HT1080 (cell line): Measurements from ENCODE around the gene ZC3H12A. TPM values are rescaled to one million over a fixed set of nuclear protein-coding genes. Genes with fewer than 3 reads are reported as not detected.
"Not testable (repeated sequence)": the region's sequence is repeated elsewhere in the genome, so short reads cannot be mapped to it uniquely, and the experiment has no call there.

Experiments used
- DNase-seq: peaks from one replicate; pipeline ENCODE4 v3.0.0-alpha.2; 2015; ENCODE audit warnings: low read depth
- total RNA-seq: library from RNA; depleted of rRNA; stranded (reverse); fragments of >200 nt; shearing (Covaris generic); gene quantifications from 2 replicates; pipeline ENCODE4 v1.2.3, GENCODE V29; 2014

The ZC3H12A gene
- total RNA-seq, 1 experiment from 2014 or later, result 8.7 TPM

DNA sequence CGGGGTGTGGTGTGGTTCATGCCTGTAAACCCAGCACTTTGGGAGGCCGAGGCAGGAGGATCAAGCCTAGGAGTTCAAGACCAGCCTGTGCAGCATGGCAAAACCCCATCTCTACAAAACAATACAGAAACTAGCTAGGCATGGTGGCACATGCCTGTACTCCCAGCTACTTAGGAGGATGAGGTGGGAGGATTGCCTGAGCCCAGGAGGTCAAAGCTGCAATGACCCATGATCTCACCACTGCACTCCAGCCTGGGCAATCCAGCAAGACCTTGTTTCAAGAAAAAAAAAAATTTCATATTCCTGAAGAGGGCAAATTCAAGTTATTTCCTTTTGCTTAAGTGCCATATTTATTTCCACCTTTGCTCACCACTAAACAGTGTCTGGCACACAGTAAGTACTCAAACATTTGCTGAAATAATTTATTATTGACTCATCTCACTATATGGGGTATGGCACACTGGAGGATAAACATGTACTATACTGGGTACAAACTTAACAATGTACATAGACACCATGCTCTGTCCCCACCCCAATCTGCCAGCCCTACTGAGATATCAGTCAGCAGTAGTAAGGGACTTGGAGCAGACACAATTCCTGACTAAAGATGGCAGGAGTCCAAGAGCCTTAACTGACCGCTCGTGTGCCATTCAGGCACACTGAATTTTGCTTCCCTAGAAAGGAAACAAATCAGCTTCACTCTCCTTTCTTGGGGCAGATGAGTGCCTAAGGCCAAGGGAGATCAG is 24.7 kb downstream of the ZC3H12A start:
- DNase-seq, result peak; percentile 66

DNA sequence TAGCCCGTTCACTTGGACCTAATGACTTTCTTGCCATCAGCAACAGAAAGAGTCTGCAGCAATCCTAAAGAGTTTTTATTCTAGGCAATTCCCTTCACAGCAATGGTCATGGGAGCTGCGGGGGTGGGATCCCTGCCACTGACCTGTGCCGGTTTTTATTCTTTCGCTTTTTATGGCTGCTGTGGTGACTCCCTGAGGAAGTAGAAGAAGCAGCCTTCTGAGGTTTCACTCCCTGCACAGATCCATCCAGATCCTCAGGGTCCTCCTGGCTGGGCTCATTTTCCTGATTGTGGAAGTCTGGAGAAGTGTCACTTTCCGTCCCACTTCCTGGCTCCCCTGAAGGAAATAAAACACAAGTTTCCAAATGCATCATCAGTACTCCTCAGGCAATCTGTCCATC is 27.3 kb downstream of the ZC3H12A start:
- no peak for DNase-seq

DNA sequence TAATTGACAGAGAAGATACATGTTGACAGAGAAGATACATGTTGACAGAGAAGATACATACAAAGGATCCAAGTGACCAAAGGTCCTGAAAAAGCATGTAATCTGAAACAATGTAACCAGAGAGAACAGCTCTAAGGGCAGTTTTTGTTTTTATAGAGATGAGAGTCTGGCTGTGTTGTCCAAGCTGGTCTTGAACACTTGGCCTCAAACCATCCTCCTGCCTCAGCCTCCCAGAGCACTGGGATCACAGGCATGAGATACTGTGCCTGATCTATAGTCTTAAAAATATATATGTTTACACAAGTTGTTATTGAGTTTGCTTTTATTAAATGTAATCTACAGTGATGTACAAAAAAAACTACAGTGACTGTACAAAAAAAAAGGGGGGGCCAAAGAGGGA is 27.7 kb downstream of the ZC3H12A start:
- no peak for DNase-seq

DNA sequence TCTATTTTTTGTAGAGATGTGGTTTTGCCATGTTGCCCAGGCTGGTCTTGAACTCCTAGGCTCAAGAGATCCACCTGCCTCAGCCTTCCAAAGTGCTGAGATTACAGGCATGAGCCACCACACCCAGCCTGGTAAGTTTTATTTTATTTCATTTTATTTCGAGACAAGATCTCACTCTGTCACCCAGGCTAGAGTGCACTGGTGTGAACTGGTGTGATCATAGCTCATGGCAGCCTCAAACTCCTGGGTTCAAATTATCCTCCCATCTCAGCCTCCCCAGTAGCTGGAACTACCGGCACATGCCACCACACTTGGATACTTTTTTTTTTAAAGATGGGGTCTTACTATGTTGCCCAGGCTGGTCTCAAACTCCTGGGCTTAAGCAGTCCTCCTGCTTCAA is 28.4 kb downstream of the ZC3H12A start:
- DNase-seq, result not testable (repeated sequence)

DNA sequence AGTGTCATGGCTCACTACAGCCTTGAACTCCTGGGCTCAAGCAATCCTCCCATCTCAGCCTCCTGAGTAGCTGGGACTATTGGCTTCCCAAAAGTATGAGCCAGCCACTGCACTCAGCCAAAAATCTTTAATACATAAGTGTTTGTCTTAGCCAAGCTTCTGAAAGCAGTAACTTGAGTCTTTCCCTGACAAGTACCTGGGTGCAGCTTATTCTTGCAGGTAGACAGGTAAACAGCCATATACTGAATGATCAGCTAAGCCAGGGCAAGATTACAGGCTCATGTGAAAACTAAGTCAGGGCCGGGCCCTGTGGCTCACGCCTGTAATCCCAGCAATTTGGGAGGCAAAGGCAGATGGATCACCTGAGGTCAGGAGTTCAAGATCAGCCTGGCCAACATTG is 32.4 kb downstream of the ZC3H12A start:
- no peak for DNase-seq

DNA sequence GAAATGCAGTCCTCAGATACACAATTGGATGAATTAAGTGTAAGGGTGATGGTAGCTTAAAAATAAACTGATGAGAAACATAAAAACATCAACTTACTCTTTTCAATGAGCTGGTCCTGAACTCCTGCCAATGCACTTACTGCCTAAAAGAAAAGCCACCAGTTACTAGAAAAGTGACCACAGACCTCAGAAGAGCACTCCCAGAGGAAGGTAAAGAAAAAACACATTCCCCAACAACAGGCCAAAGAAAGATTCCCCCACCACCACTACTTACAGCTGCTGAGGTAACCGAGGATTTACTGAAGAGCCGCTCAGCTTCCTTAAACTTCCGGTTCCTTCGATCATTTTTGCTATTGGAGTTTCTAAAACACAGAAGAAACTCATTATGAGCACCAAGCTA is 34.8 kb downstream of the ZC3H12A start:
- DNase-seq, result peak; percentile 56

DNA sequence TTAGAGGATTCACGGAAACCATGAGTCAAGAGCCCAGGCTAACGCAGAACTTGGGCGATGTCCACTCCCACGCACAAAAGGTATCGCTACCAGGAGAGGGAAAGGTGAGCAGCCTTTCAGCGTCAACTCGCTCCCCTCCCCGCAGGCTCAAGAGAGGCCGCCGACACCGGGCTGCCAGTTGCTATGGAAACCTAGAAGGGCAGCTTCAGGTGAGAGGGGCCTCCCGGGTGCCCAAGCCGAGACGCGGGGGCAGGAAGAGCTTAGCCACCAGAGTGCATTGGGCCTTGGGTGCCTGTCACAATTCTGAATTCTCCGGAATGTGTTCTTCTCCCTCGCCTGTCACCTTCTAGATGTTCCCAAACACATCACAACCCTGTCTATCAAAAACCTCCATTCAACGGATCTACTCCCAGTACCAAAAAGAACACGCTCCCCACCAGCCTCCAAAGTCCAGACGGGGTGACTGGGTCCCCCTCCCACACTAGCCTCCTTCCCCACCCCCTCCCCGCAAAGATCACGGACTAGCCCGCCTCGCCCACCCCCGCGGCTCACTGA is 39.5 kb downstream of the ZC3H12A start:
- peak; percentile 17 for DNase-seq

DNA sequence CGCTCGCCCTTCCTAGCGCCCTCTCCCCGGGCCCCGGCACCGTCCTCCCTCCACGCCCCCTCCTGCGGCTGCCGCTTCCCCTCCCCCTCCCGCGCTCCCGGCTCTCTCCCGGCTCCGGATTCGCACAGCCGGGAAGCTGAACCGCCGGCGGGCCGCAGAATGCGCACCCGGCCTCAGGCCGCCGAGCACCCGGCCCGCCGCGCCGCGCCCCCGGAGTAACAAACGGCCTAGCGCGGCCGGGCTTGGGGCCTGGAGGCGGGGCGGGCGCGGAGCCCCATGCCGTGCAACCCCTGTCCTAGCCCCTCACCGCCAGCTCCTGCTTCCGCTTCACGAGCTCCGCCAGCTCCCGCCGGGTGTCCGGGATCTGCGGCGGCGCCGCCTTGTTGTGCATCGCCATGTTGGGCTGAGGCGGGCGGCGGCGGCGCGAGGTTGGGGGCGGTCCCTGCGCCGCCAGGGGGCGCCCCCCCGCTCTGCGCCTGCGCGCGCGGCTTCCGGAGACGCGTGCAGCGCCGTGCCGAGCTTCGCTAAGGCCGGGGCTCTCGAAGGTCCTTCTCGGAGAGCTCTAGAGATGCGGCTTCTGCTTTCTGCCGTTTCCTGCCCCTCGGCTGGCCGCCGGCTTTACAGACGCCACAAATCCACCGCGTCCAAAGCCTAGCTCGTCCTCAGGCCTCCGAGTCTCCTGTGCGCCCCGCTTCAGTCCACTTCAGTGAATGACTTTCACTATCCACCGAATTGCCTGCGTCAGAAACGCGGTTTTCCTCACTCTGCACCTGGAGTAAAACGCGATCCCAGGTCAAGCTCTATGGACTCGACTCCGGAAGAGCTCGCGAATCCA is 40.2 kb downstream of the ZC3H12A start, which contains the start of gene MEAF6:
Gene MEAF6, minus strand, starts transcription at position 417 of the 835 bp plus-strand sequence. Its CDS starts 20 bp downstream, at position 397.
- DNase-seq, result peak; percentile 74

DNA sequence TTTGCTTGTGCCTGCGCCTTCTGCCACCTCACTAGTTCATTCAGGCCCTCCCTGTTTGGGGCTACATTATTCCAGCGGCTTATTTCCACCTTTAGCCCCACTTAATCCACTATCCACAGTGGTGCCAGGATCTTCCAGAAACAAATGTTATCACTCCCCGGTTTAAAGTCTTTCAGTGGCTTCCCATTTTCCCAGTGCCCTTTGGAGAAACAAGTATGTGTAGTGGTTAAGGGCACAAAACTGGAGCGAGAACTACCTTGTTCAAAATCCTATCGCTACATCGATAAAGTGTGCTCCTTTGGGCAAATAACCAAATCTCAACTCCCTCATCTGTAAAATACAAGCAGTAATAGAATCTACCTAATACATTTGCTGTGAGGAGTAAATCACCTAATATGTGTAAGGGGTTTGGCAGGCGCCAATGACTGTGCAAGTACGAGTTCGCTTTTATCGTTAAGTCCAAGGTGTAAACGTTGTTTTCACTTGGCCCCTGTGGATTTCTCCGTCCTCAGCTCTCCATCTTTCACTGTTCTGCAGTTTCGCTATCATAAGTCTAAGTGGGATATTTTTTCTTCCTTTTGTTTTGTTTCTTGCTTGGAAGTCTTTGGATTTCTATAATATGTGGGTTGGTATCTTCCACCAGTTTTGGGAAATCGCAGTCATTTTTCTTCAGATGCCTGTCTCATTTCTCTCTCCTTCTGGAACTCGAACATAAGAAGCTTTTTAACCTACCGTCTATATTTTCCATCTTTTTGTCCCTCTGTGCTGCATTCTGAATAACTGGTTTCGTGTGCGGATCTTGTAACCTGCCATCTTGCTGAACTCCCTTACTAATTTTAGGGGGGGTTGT is 41.0 kb downstream of the ZC3H12A start:
- no peak for DNase-seq

DNA sequence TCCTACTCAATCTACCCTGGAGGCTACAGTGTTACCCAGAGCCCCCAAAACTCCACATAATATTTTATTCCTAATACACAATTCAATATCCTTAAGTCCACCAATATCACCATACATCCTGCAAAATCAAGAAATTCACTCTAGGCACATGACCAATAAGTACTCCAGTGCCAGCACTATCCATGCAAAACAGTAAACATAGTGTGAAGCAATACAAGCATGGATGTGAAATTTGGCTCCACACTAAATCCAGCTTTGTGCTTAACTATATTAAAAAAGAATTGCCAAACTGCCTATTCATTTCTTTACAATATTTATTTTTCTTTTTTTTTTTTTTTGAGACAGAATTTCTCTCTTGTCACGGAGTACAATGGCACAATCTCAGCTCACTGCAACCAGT is 43.2 kb downstream of the ZC3H12A start:
- DNase-seq, result no peak

DNA sequence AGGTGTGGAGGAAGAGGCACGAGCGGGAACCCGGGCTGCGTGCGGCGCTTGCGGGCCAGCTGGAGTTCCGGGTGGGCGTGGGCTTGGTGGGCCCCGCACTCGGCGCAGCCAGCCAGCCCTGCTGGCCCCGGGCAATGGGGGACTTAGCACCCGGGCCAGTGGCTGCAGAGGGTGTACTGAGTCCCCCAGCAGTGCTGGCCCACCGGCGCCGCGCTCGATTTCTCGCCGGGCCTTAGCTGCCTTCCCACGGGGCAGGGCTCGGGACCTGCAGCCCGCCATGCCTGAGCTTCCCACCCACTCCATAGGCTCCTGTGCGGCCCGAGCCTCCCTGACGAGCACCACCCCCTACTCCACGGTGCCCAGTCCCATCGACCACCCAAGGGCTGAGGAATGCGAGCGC is 43.9 kb downstream of the ZC3H12A start:
- not testable (repeated sequence) for DNase-seq

DNA sequence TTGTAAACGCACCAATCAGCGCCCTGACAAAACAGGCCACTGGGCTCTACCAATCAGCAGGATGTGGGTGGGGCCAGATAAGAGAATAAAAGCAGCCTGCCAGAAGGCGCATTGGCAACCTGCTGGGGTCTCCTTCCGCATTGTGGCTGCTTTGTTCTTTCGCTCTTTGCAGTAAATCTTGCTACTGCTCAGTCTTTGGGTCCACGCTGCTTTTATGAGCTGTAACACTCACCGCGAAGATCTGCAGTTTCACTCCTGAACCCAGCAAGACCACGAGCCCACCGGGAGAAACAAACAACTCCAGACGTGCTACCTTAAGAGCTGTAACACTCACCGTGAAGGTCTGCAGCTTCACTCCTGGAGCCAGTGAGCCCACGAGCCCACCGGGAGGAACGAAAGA is 44.5 kb downstream of the ZC3H12A start:
- DNase-seq, result not testable (repeated sequence)

DNA sequence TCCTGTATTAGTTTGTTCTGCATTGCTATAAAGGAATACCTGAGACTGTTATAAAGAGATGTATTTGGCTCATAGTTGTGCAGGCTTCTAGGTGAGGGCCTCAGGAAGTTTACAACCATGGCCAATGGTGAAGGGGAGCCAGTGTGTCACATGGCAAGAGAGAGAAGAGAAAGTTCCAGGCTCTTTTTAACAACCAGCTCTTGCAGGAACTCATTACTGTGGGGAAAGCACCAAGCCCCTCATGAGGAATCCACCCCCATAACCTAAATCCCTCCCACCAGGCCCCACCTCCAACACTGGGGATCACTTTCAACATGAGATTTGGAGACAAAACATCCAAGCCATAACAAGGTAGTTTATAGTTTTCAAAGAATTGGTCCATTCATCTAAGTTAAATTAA is 45.2 kb downstream of the ZC3H12A start:
- no peak for DNase-seq

DNA sequence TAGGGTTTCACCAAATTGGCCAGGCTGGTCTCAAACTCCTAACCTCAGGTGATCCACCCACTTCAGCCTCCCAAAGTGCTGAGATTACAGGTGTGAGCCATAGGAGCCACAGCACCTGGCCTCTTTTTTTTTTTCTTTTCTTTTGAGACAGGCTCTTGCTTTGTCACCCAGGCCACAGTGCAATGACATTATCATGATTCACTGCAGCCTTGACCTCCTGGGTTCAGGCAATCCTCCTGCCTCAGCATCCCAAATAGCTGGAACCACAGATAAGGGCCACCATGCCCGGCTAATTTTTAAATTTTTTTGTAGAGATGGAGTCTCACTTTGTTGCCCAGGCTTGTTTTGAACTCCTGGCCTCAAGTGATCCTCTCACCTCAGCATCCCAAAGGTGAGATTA is 55.5 kb downstream of the ZC3H12A start:
- not testable (repeated sequence) for DNase-seq

DNA sequence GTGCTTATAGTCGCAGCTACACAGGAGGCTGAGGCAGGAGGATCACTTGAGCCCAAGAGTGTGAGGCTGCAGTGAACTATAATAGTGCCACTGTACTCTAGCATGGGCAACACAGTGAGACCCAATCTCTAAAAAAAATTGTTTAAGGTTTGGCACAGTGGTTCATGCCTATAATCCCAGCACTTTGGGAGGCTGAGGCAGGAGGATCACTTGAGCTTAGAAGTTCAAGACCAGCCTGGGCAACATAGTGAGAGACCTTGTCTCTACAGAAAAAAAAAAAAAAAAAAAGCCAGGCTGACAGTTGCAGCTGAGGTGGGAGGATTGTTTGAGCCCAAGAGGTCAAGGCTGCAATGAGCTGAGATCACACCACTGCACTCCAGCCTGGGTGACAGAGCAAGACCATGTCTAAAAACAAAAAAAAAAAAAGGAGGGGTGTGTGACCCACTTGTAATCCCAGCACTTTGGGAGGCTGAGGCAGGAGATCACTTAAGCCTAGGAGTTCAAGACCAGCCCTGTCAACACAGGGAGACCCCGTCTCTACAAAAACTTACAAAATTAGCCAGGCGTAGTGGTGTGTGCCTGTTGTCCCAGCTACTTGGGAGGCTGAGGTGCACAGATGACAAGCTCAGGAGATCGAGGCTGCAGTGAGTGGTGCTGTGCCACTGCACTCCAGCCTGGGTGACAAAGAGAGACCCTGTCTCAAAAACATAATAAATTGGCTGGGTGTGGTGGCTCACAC is 58.2 kb downstream of the ZC3H12A start:
- not testable (repeated sequence) for DNase-seq

DNA sequence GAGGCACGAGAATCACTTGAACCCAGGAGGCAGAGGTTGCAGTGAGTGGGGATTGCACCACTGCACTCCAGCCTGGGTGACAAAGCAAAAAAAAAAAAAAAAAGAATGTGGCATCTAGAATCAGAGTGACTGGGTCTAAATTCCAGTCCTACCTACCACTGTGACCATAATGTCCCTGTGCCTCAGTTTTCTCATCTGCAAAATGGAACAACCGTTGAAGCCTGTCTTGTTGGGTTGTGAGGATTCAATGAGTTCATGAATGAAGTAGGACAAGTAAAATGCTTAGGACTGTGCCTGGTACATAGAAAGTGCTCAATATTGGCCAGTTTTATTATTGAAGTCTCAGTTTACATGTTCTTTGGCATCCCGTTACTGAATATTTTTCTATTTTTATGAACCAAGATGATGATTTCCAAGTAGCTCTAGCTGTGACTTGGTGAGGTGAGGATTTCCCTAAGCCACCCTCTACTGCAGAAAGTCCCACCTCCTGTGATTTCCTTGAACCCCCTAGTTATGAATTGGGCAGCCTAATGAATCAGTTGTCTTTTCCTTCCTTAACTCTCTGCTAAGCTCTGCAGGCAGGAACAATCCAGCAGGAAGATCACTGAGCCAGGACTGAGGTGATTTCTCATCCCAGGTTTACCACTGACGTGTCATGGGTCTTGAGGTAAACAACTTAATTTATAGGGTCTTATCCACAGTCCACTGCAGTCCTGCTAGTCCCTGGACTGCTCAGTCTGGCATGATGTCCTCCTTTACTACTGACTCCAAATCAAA is 59.1 kb downstream of the ZC3H12A start:
- no peak for DNase-seq
